Vagina (tissue), 2 donors: ENCODE measurements around the gene ITPR1.

ENCODE experiments used
- POLR2A ChIP-seq, 2 donors: fragments of 450-650 bp; IDR thresholded peaks; one replicate each; pipeline ENCODE4 v1.6.1; 2017; ENCODE audit warnings: antibody characterized with exemption in 2 of 2, mild to moderate bottlenecking in 2 of 2, moderate library complexity in 2 of 2
- TF ChIP-seq, protein P1 (sequence below), 3 experiments: fragments of 450-650 bp in 2 of 3; fragments of 200-600 bp in 1 of 3; sonication (generic) in 1 of 3; IDR thresholded peaks; one replicate each; pipeline ENCODE4 v1.5.1; 2017 to 2019; ENCODE audit warnings: antibody characterized with exemption in 3 of 3, mild to moderate bottlenecking in 2 of 3, moderate library complexity in 2 of 3

DNA sequence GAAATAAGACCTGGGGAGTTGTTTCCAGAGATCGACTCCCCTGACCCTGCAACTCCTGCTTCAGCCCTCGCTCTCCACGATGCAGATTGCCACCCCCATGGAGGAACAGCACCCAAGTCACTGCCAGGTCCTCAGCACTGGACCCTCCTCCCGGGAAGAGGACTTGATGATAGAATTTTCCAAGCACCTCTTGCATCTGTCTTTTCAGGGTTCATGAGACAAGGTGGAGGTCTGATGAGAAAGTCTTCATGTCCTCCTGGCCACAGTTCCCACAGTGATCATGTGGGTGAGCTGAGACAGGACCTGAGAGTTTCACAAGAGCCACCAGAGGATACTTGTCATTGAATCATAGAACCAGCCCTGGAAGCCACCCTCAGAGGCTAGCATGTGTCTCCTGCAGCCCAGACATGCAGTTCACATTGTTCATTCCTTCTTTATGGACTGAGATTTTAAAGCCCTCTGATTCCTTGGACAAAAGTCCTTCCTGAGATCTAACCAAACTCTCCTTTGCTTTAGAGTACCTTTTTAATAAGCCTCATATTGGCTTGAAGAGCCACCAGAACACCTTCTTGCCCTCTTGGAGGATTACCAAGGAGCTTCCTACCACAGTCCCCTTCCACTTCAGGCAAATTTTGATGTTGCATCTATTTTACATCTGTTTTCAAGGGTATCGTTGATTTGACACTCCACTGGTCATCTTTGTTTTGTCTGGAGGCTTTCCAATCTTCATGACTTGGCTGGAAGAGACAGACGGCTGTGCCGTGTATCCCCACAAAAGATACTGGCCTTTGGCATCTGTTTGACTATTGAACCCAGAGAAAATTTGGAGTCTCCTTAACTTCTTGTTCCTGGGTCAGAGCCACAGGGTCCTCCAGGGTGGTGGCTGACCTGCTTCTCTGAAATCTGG, 261.3 kb downstream of the ITPR1 start:
- no peak for TF ChIP-seq POLR2A (IDR thresholded peaks at IDR 0.05)
- TF ChIP-seq, protein P1, sequence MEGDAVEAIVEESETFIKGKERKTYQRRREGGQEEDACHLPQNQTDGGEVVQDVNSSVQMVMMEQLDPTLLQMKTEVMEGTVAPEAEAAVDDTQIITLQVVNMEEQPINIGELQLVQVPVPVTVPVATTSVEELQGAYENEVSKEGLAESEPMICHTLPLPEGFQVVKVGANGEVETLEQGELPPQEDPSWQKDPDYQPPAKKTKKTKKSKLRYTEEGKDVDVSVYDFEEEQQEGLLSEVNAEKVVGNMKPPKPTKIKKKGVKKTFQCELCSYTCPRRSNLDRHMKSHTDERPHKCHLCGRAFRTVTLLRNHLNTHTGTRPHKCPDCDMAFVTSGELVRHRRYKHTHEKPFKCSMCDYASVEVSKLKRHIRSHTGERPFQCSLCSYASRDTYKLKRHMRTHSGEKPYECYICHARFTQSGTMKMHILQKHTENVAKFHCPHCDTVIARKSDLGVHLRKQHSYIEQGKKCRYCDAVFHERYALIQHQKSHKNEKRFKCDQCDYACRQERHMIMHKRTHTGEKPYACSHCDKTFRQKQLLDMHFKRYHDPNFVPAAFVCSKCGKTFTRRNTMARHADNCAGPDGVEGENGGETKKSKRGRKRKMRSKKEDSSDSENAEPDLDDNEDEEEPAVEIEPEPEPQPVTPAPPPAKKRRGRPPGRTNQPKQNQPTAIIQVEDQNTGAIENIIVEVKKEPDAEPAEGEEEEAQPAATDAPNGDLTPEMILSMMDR (IDR thresholded peaks at IDR 0.05), result no peak
